ENCODE results near the gene CCDC102A. TPM values are rescaled to one million over a fixed set of nuclear protein-coding genes. Genes with fewer than 3 reads are reported as not detected.

The CCDC102A gene
- total and polyA plus RNA-seq, 10 of the 15 experiments (the other 5 are each of a cell fraction or from before 2014, with no cell fraction given) = 0.03 to 5.9 (median 2.4) TPM

DNA sequence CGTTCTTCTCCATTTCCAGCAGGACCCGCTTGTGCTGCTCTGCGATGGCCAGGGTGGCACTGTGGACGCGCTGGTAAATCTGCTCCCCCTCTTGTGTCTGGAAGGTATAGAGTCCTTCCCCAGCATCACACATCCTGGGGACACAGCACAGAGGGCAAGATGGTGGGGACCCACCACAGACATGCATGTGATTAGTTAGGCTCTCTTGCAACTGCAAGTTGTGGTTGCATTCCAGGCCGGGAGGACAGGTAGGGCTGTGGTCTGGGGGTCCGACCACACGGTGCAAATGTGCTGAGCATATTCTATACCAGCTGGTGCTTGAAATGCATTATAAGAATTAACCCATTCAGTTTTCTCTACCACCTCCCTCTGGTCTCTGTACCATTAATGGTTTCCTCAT, 62.5 kb downstream of the CCDC102A start:
- no peak overlapping the region for H3K4me3 ChIP-seq
- ChIA-PET SMC1A (ENCODE audit: uncharacterized antibody, unreplicated experiment) (interaction anchor here (1.0 kb wide), 1 partner anchor 12 kb away, joined by 3 read pairs; no protein-coding TSS in a partner anchor), RAD21 (ENCODE audit: unreplicated experiment) (no interaction called here), CTCF (interaction anchor here (2.0 to 3.3 kb wide), 3 partner anchors 10 to 102 kb away, joined by 5 to 20 read pairs (median 19); partner anchors contain the start of gene POLR2C), POLR2A (interaction anchor here (0.6 kb wide), 1 partner anchor 27 kb away, joined by 3 read pairs; the partner anchor contains the start of genes CIAPIN1 and COQ9)
- no peaks in the 10 kb centered on the region for H3K79me2 ChIP-seq (ENCODE audit: control insufficient read depth, insufficient read depth, low read length)
- in situ Hi-C loops (cut with MboI) (no loop called here), intact Hi-C loops (cut with micrococcal nuclease; ENCODE audit: unreplicated experiment) (no loop called here)
- no TSS peak for BruUV-seq (replicated peaks)
- 90% methylated on average over 7 of the region's 8 CpGs for WGBS (ENCODE audit: insufficient coverage, insufficient replicate concordance, low lambda C conversion rate, missing lambda C conversion rate)
- TF ChIP-seq MYB (IDR thresholded peaks at IDR 0.05; ENCODE audit: borderline replicate concordance, low read depth, low read length) (no peak), EGR1 (IDR thresholded peaks at IDR 0.05; ENCODE audit: borderline replicate concordance in 1 of 2, low read depth in 2 of 2, low read length in 2 of 2) (no peak), FOXM1 (IDR thresholded peaks at IDR 0.05; ENCODE audit: low read depth, low read length) (no peak), IKZF2 (IDR thresholded peaks at IDR 0.05) (no peak), PAX5 (IDR thresholded peaks at IDR 0.05; ENCODE audit: borderline replicate concordance, low read depth, low read length) (no peak), SUZ12 (IDR thresholded peaks at IDR 0.05; ENCODE audit: unreplicated experiment) (no peak), RUNX3 (IDR thresholded peaks at IDR 0.05; ENCODE audit: low read length) (no peak), WRNIP1 (IDR thresholded peaks at IDR 0.05; ENCODE audit: borderline replicate concordance, low read depth, low read length) (no peak), MEF2A (IDR thresholded peaks at IDR 0.05; ENCODE audit: insufficient read depth, low read depth, low read length) (no peak), POLR2AphosphoS5 (IDR thresholded peaks at IDR 0.05; ENCODE audit: low read length) (no peak), JUNB (IDR thresholded peaks at IDR 0.05) (no peak), BHLHE40 (IDR thresholded peaks at IDR 0.05; ENCODE audit: borderline replicate concordance in 1 of 2, low read depth in 2 of 2, low read length in 1 of 2) (no peak), SMAD5 (IDR thresholded peaks at IDR 0.05; ENCODE audit: low read depth) (no peak)
- TF ChIP-seq, protein P1, sequence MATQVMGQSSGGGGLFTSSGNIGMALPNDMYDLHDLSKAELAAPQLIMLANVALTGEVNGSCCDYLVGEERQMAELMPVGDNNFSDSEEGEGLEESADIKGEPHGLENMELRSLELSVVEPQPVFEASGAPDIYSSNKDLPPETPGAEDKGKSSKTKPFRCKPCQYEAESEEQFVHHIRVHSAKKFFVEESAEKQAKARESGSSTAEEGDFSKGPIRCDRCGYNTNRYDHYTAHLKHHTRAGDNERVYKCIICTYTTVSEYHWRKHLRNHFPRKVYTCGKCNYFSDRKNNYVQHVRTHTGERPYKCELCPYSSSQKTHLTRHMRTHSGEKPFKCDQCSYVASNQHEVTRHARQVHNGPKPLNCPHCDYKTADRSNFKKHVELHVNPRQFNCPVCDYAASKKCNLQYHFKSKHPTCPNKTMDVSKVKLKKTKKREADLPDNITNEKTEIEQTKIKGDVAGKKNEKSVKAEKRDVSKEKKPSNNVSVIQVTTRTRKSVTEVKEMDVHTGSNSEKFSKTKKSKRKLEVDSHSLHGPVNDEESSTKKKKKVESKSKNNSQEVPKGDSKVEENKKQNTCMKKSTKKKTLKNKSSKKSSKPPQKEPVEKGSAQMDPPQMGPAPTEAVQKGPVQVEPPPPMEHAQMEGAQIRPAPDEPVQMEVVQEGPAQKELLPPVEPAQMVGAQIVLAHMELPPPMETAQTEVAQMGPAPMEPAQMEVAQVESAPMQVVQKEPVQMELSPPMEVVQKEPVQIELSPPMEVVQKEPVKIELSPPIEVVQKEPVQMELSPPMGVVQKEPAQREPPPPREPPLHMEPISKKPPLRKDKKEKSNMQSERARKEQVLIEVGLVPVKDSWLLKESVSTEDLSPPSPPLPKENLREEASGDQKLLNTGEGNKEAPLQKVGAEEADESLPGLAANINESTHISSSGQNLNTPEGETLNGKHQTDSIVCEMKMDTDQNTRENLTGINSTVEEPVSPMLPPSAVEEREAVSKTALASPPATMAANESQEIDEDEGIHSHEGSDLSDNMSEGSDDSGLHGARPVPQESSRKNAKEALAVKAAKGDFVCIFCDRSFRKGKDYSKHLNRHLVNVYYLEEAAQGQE (IDR thresholded peaks at IDR 0.05; ENCODE audit: low read depth, low read length) = no peak
- TF ChIP-seq, protein P2, sequence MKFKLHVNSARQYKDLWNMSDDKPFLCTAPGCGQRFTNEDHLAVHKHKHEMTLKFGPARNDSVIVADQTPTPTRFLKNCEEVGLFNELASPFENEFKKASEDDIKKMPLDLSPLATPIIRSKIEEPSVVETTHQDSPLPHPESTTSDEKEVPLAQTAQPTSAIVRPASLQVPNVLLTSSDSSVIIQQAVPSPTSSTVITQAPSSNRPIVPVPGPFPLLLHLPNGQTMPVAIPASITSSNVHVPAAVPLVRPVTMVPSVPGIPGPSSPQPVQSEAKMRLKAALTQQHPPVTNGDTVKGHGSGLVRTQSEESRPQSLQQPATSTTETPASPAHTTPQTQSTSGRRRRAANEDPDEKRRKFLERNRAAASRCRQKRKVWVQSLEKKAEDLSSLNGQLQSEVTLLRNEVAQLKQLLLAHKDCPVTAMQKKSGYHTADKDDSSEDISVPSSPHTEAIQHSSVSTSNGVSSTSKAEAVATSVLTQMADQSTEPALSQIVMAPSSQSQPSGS (IDR thresholded peaks at IDR 0.05; ENCODE audit: low read length) = no peak
- H4K20me1 ChIP-seq (ENCODE audit: control insufficient read depth, insufficient read depth) = no peaks in the 10 kb centered on the region
- H3K4me2 ChIP-seq (ENCODE audit: control insufficient read depth, insufficient read depth) = no peak overlapping the region
- no peaks in the 10 kb centered on the region for H3K27me3 ChIP-seq (replicated peaks in 1 of 2; ENCODE audit: control insufficient read depth in 2 of 2, insufficient read depth in 2 of 2, low read length in 1 of 2)
- H3K9ac ChIP-seq (ENCODE audit: control insufficient read depth, insufficient read depth, low read length) = no peak overlapping the region
- H3K27ac ChIP-seq (ENCODE audit: control insufficient read depth, insufficient read depth) = no peak overlapping the region
- H3K9me3 ChIP-seq (replicated peaks; ENCODE audit: control insufficient read depth, insufficient read depth, low read length) = no peaks in the 10 kb centered on the region
- no peak overlapping the region for H2AFZ ChIP-seq (ENCODE audit: control insufficient read depth, low read depth, low read length)
- peaks cover 20 to 27% of the 10 kb centered on the region in 2 experiments for H3K36me3 ChIP-seq (ENCODE audit: control insufficient read depth in 2 of 2, insufficient read depth in 2 of 2, low read length in 1 of 2)
- ATAC-seq (no peak), DNase-seq (ENCODE audit: low read depth, low spot score) (no peak), FAIRE-seq (no peak)
- peaks cover 12% of the 10 kb centered on the region for H3K4me1 ChIP-seq (ENCODE audit: control insufficient read depth, insufficient read depth, low read length)

Data from GM12878 (cell line).